Measurements from ENCODE around the gene ADAMTS12.

GRCh38 chr5:33766023-33766422 lies 125.8 kb downstream of the ADAMTS12 start:
- TF ChIP-seq CTCF (IDR thresholded peaks at IDR 0.05) = no peak
- TF ChIP-seq REST (IDR thresholded peaks at IDR 0.05; ENCODE audit: insufficient read depth in 1 of 2, low read depth in 2 of 2, low read length in 1 of 2) = no peak
- no peak for TF ChIP-seq POLR2AphosphoS5 (IDR thresholded peaks at IDR 0.05; ENCODE audit: low read depth, low read length)
